Neural crest cell (in vitro differentiated cells): ENCODE measurements around the gene COL4A6. TPM values are rescaled to one million over a fixed set of nuclear protein-coding genes. Genes with fewer than 3 reads are reported as not detected.

Source experiments
- DNase-seq: peaks from one replicate; pipeline ENCODE4 v3.0.0; 2021; ENCODE audit warnings: low read depth, mixed read lengths, low spot score
- H3K27ac Mint-ChIP-seq: one replicate; pipeline ENCODE4 v1.8.0; 2021; ENCODE audit warnings: mild to moderate bottlenecking, mixed read lengths; ENCODE audit not compliant: unreplicated experiment
- H3K27me3 Mint-ChIP-seq: 2 replicates; pipeline ENCODE4 v1.8.0; 2021; ENCODE audit warnings: low read depth, mild to moderate bottlenecking, mixed read lengths
- H3K36me3 Mint-ChIP-seq: 2 replicates; pipeline ENCODE4 v1.8.0; 2021; ENCODE audit warnings: low read depth, mild to moderate bottlenecking, mixed read lengths
- H3K4me1 Mint-ChIP-seq: 2 replicates; pipeline ENCODE4 v1.8.0; 2021; ENCODE audit warnings: mixed read lengths
- H3K4me3 Mint-ChIP-seq: one replicate; pipeline ENCODE4 v1.8.0; 2021; ENCODE audit warnings: mild to moderate bottlenecking, mixed read lengths
- H3K9me3 Mint-ChIP-seq: 2 replicates; pipeline ENCODE4 v1.8.0; 2021; ENCODE audit warnings: mixed read lengths
- total RNA-seq: library from RNA; stranded (reverse); gene quantifications from 2 replicates; pipeline ENCODE4 v1.2.1, GENCODE V29; 2021
- TF ChIP-seq, protein P1 (sequence below): fragments of 200-600 bp; sonication (generic); conservative IDR thresholded peaks from 2 replicates; pipeline ENCODE4 v1.5.0; 2021; ENCODE audit warnings: antibody characterized with exemption, mild to moderate bottlenecking

COL4A6 gene
- total RNA-seq, 1 donor from 2014 or later = 22.6 TPM

DNA sequence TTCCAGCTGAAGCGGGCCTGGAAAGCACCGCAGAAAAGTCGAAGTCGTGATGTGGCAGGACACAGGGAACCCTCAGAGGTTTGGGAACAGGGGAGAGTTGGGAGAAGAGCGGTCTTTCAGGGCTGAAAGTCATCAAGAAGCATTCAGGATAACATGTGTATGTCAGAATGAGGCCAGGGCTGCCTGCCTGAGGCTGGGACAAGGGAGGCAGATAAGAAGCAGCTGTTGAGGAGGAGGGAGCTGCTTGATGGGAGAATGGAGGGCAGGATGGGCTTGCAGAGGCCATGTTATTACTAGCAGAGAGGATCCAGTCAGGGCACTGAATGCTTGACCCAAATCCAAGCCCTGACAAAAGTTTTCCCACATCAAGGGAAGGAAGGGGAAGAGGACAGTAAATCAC, 214.6 kb downstream of the COL4A6 start:
- Mint-ChIP-seq H3K36me3 (peaks cover 3% of the 10 kb centered on the region), H3K4me1 (peaks cover 6% of the 10 kb centered on the region), H3K27ac (peak overlapping the region; percentile 94), H3K4me3 (no peak overlapping the region), H3K9me3 (no peaks in the 10 kb centered on the region), H3K27me3 (no peaks in the 10 kb centered on the region)
- TF ChIP-seq, protein P1, sequence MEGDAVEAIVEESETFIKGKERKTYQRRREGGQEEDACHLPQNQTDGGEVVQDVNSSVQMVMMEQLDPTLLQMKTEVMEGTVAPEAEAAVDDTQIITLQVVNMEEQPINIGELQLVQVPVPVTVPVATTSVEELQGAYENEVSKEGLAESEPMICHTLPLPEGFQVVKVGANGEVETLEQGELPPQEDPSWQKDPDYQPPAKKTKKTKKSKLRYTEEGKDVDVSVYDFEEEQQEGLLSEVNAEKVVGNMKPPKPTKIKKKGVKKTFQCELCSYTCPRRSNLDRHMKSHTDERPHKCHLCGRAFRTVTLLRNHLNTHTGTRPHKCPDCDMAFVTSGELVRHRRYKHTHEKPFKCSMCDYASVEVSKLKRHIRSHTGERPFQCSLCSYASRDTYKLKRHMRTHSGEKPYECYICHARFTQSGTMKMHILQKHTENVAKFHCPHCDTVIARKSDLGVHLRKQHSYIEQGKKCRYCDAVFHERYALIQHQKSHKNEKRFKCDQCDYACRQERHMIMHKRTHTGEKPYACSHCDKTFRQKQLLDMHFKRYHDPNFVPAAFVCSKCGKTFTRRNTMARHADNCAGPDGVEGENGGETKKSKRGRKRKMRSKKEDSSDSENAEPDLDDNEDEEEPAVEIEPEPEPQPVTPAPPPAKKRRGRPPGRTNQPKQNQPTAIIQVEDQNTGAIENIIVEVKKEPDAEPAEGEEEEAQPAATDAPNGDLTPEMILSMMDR = no peak
- DNase-seq = no peak

DNA sequence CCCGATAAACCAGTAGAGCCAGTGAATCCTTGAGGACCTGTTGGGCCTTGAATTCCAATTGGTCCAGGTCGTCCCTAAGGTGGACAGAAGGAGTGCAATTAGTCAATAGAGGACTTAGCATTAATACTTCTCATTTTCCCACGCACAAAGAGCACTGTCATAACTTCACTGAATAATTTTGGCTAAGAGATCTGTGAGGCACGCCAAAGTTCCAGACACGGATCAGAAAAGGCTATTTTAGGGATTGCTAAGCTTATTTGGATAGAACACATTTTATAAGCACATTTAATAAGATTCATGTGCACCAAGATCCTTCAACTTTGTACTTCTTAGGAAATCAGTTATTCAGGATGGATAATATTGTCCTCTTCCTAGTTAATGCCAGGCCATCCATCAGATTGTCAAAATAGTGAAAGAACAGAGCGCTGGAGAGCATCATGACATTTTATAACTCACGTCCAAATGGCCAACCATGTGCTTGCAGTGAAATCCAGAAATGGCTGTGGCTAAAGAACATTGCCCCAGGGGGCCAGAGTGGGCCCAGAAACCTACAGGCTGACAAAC, 216.8 kb downstream of the COL4A6 start:
- Mint-ChIP-seq H3K27me3 (no peaks in the 10 kb centered on the region), H3K9me3 (no peaks in the 10 kb centered on the region), H3K4me1 (peaks cover 6% of the 10 kb centered on the region), H3K4me3 (no peak overlapping the region), H3K27ac (no peak overlapping the region), H3K36me3 (peaks cover 3% of the 10 kb centered on the region)
- TF ChIP-seq, protein P1 = no peak
- DNase-seq = no peak

GRCh38 chrX:108219949-108220601, 218.1 kb downstream of the COL4A6 start:
- no peak overlapping the region for H3K4me3 Mint-ChIP-seq
- no peak overlapping the region for H3K27ac Mint-ChIP-seq
- peaks cover 3% of the 10 kb centered on the region for H3K36me3 Mint-ChIP-seq
- DNase-seq = no peak
- no peaks in the 10 kb centered on the region for H3K27me3 Mint-ChIP-seq
- TF ChIP-seq, protein P1 = no peak
- no peaks in the 10 kb centered on the region for H3K9me3 Mint-ChIP-seq
- H3K4me1 Mint-ChIP-seq = peaks cover 6% of the 10 kb centered on the region

GRCh38 chrX:108217876-108218275, 220.3 kb downstream of the COL4A6 start:
- Mint-ChIP-seq H3K27ac (no peak overlapping the region), H3K4me3 (no peak overlapping the region), H3K27me3 (no peaks in the 10 kb centered on the region), H3K9me3 (no peaks in the 10 kb centered on the region), H3K4me1 (no peaks in the 10 kb centered on the region), H3K36me3 (peaks cover 3% of the 10 kb centered on the region)
- no peak for DNase-seq
- TF ChIP-seq, protein P1 = no peak

- no peaks in the 10 kb centered on the region for H3K9me3 Mint-ChIP-seq
- H3K4me3 Mint-ChIP-seq = no peak overlapping the region
- DNase-seq = no peak
- H3K36me3 Mint-ChIP-seq = peaks cover 3% of the 10 kb centered on the region
- no peaks in the 10 kb centered on the region for H3K4me1 Mint-ChIP-seq
- H3K27me3 Mint-ChIP-seq = no peaks in the 10 kb centered on the region
- H3K27ac Mint-ChIP-seq = no peak overlapping the region
- TF ChIP-seq, protein P1 = no peak
Measured at GRCh38 chrX:108216919-108217571, 221.2 kb downstream of the COL4A6 start.
